ENCODE measurements around the gene MYB.

MYB gene

GRCh38 chr6:135251498-135252441 lies 70.7 kb downstream of the MYB start:
- DNase-seq (ENCODE audit: low spot score), result peak; percentile 35

GRCh38 chr6:135254471-135254870 lies 73.4 kb downstream of the MYB start:
- DNase-seq (ENCODE audit: low spot score), result no peak

- no peak for DNase-seq (ENCODE audit: low spot score)
These were observed 75.8 kb downstream of the MYB start for GRCh38 chr6:135256866-135257265.

- no peak for DNase-seq (ENCODE audit: low spot score)
These were observed 76.7 kb downstream of the MYB start for GRCh38 chr6:135257631-135258405.

GRCh38 chr6:135258970-135259369 lies 77.9 kb downstream of the MYB start:
- DNase-seq (ENCODE audit: low spot score), result no peak

GRCh38 chr6:135260612-135261011 lies 79.5 kb downstream of the MYB start:
- no peak for DNase-seq (ENCODE audit: low spot score)

- no peak for DNase-seq (ENCODE audit: low spot score)
These were observed 81.0 kb downstream of the MYB start for GRCh38 chr6:135261872-135262725.

- no peak for DNase-seq (ENCODE audit: low spot score)
These were observed 84.2 kb downstream of the MYB start for GRCh38 chr6:135265278-135265677.

- DNase-seq (ENCODE audit: low spot score), result no peak
These were observed 85.6 kb downstream of the MYB start for GRCh38 chr6:135266675-135267074.

GRCh38 chr6:135267085-135267484 lies 86.0 kb downstream of the MYB start:
- DNase-seq (ENCODE audit: low spot score), result no peak

GRCh38 chr6:135268263-135268662 lies 87.2 kb downstream of the MYB start:
- DNase-seq (ENCODE audit: low spot score), result no peak

- DNase-seq (ENCODE audit: low spot score), result no peak
These were observed 87.6 kb downstream of the MYB start for GRCh38 chr6:135268740-135269139.
